Measurements from ENCODE around the gene ANKRD11.

GRCh38 chr16:89332902-89333245 lies 157.5 kb downstream of the ANKRD11 start:
- TF ChIP-seq EZH2 (optimal IDR thresholded peaks at IDR 0.05; ENCODE audit: low read depth, low read length) (no peak), EZH2phosphoT487 (IDR thresholded peaks at IDR 0.05; ENCODE audit: low read length) (no peak)

All from MM.1S (cell line).